Activated naive CD4-positive, alpha-beta T cell treated with Interleukin-2 at 50 U/mL for 16 hours (primary cell): ENCODE results near the gene GPRC5A.

Experiments
- DNase-seq: peaks from one replicate; pipeline ENCODE4 v3.0.0-alpha.2; 2020

GPRC5A gene

GRCh38 chr12:12909995-12910420 lies 18.6 kb downstream of the GPRC5A start:
- no peak for DNase-seq

GRCh38 chr12:12912711-12913110 lies 21.3 kb downstream of the GPRC5A start:
- no peak for DNase-seq

GRCh38 chr12:12915656-12916055 lies 24.3 kb downstream of the GPRC5A start:
- no peak for DNase-seq

- DNase-seq: peak; percentile 85
Observed at GRCh38 chr12:12916135-12916944, 25.0 kb downstream of the GPRC5A start.

- no peak for DNase-seq
Observed at GRCh38 chr12:12917517-12917916, 26.2 kb downstream of the GPRC5A start.

GRCh38 chr12:12918781-12919389 lies 27.5 kb downstream of the GPRC5A start:
- DNase-seq: no peak

GRCh38 chr12:12919666-12920435 lies 28.5 kb downstream of the GPRC5A start:
- no peak for DNase-seq

GRCh38 chr12:12922191-12922616 lies 30.8 kb downstream of the GPRC5A start:
- no peak for DNase-seq

- DNase-seq: no peak
Observed at GRCh38 chr12:12922978-12923377, 31.6 kb downstream of the GPRC5A start.

- no peak for DNase-seq
Observed at GRCh38 chr12:12924169-12924568, 32.8 kb downstream of the GPRC5A start.

GRCh38 chr12:12925388-12925787 lies 34.0 kb downstream of the GPRC5A start:
- no peak for DNase-seq

- DNase-seq: no peak
Observed at GRCh38 chr12:12926571-12927071, 35.3 kb downstream of the GPRC5A start.

- peak; percentile 58 for DNase-seq
Observed at GRCh38 chr12:12927211-12928079, 36.1 kb downstream of the GPRC5A start.

- no peak for DNase-seq
Observed at GRCh38 chr12:12929696-12930095, 38.3 kb downstream of the GPRC5A start.

- no peak for DNase-seq
Observed at GRCh38 chr12:12930633-12931219, 39.4 kb downstream of the GPRC5A start.

- no peak for DNase-seq
Observed at GRCh38 chr12:12933742-12934141, 42.4 kb downstream of the GPRC5A start.

- DNase-seq: no peak
Observed at GRCh38 chr12:12934556-12934955, 43.2 kb downstream of the GPRC5A start.

- DNase-seq: no peak
Observed at GRCh38 chr12:12936983-12937491, 45.7 kb downstream of the GPRC5A start.

- no peak for DNase-seq
Observed at GRCh38 chr12:12938541-12938940, 47.2 kb downstream of the GPRC5A start.

- no peak for DNase-seq
Observed at GRCh38 chr12:12939888-12940287, 48.5 kb downstream of the GPRC5A start.

GRCh38 chr12:12941450-12942350 lies 50.3 kb downstream of the GPRC5A start:
- no peak for DNase-seq
